Epithelial cell of esophagus (primary cell): ENCODE results near the gene MAP3K4.

ENCODE experiments used
- DNase-seq: peaks from one replicate; pipeline ENCODE4 v3.0.0; 2010; ENCODE audit warnings: low read depth
- H3K4me3 ChIP-seq: 2 replicates; pipeline ENCODE4 v1.5.1; 2011; ENCODE audit warnings: mild to moderate bottlenecking, low read length, control low read depth
- CTCF ChIP-seq: IDR thresholded peaks from 2 replicates; pipeline ENCODE4 v1.5.1; 2011; ENCODE audit warnings: low read depth, mild to moderate bottlenecking, low read length, control low read depth, inconsistent platforms; ENCODE audit not compliant: insufficient read depth; ENCODE audit errors: missing control alignments

The MAP3K4 gene

GRCh38 chr6:160991406-160992060, at the start of gene MAP3K4:
TSS of gene MAP3K4 (plus strand) at chr6:160991769. CDS start at chr6:160991932, 163 bp downstream.
- H3K4me3 ChIP-seq, result peak within 1 kb of the TSS; percentile 89
- DNase-seq, result peak; percentile 88
- TF ChIP-seq CTCF, result no peak

- no peak for TF ChIP-seq CTCF
- DNase-seq, result no peak
- H3K4me3 ChIP-seq, result no peak overlapping the region
Observed at GRCh38 chr6:160943997-160944396, 47.6 kb upstream of the MAP3K4 start.

- no peak for TF ChIP-seq CTCF
Observed at GRCh38 chr6:160945516-160946177, 45.9 kb upstream of the MAP3K4 start.

GRCh38 chr6:160949531-160949930, 42.0 kb upstream of the MAP3K4 start:
- no peak for TF ChIP-seq CTCF
- peak; percentile 94 for DNase-seq
- H3K4me3 ChIP-seq, result no peak overlapping the region

More at GRCh38 chr6:160945516-160946177, 45.9 kb upstream of the MAP3K4 start:
- no peak overlapping the region for H3K4me3 ChIP-seq
- no peak for DNase-seq

GRCh38 chr6:160950507-160950906, 41.1 kb upstream of the MAP3K4 start:
- DNase-seq, result peak; percentile 97
- no peak overlapping the region for H3K4me3 ChIP-seq

GRCh38 chr6:160951187-160952030, 40.2 kb upstream of the MAP3K4 start:
- DNase-seq, result no peak
- TF ChIP-seq CTCF, result no peak
- no peak overlapping the region for H3K4me3 ChIP-seq

More at GRCh38 chr6:160950507-160950906, 41.1 kb upstream of the MAP3K4 start:
- TF ChIP-seq CTCF, result no peak
